HG03159 (cell line): Measurements from ENCODE around the gene RHOG.
"Not testable (repeated sequence)": the region's sequence is repeated elsewhere in the genome, so short reads cannot be mapped to it uniquely, and the experiment has no call there.

Source experiments
- ATAC-seq: cut with Tn5 transposase; IDR thresholded peaks from one replicate; pipeline ENCODE4 v1.9.1; 2021; ENCODE audit warnings: mild to moderate bottlenecking, moderate library complexity; ENCODE audit not compliant: unreplicated experiment

RHOG gene

GRCh38 chr11:3834664-3835461 lies 5.9 kb downstream of the RHOG start:
- ATAC-seq: no peak

GRCh38 chr11:3834349-3834663 lies 6.5 kb downstream of the RHOG start:
- ATAC-seq: no peak

- ATAC-seq: no peak
Measured at GRCh38 chr11:3833449-3833848, 7.3 kb downstream of the RHOG start.

GRCh38 chr11:3832816-3833215 lies 7.9 kb downstream of the RHOG start:
- ATAC-seq: no peak

GRCh38 chr11:3831378-3832239 lies 9.2 kb downstream of the RHOG start:
- ATAC-seq: no peak

GRCh38 chr11:3830730-3831129 lies 10.0 kb downstream of the RHOG start:
- no peak for ATAC-seq

GRCh38 chr11:3830088-3830487 lies 10.7 kb downstream of the RHOG start:
- ATAC-seq: no peak

GRCh38 chr11:3827434-3828186 lies 13.1 kb downstream of the RHOG start:
- no peak for ATAC-seq

GRCh38 chr11:3826721-3827120 lies 14.0 kb downstream of the RHOG start:
- no peak for ATAC-seq

- ATAC-seq: no peak
Measured at GRCh38 chr11:3825473-3826154, 15.1 kb downstream of the RHOG start.

GRCh38 chr11:3824714-3825472 lies 15.9 kb downstream of the RHOG start:
- peak; percentile 87 for ATAC-seq

- no peak for ATAC-seq
Measured at GRCh38 chr11:3823762-3824506, 16.8 kb downstream of the RHOG start.

- no peak for ATAC-seq
Measured at GRCh38 chr11:3823303-3823702, 17.5 kb downstream of the RHOG start.

- ATAC-seq: no peak
Measured at GRCh38 chr11:3822312-3822711, 18.4 kb downstream of the RHOG start.

- no peak for ATAC-seq
Measured at GRCh38 chr11:3820971-3821370, 19.8 kb downstream of the RHOG start.

- no peak for ATAC-seq
Measured at GRCh38 chr11:3817181-3817800, 23.5 kb downstream of the RHOG start.

- ATAC-seq: no peak
Measured at GRCh38 chr11:3816673-3817072, 24.1 kb downstream of the RHOG start.

GRCh38 chr11:3815845-3816244 lies 24.9 kb downstream of the RHOG start:
- no peak for ATAC-seq

GRCh38 chr11:3814832-3815231 lies 25.9 kb downstream of the RHOG start:
- not testable (repeated sequence) for ATAC-seq
